KMS-11 (cell line): Measurements from ENCODE around the gene PDZD2.

ENCODE experiments used
- H2AFZ ChIP-seq: fragments of 200-600 bp; sonication (generic); 2 replicates; pipeline ENCODE4 v1.6.1; 2016; ENCODE audit warnings: antibody characterized with exemption, mixed run types, low read depth
- H3K27ac ChIP-seq: fragments of 200-600 bp; sonication (generic); 2 replicates; pipeline ENCODE4 v1.6.1; 2016; ENCODE audit warnings: mild to moderate bottlenecking, mixed run types
- H3K27me3 ChIP-seq: fragments of 200-600 bp; sonication (generic); 2 replicates; pipeline ENCODE4 v1.6.1; 2017; ENCODE audit warnings: mild to moderate bottlenecking, low read depth, mixed run types, moderate library complexity; ENCODE audit not compliant: insufficient read depth
- H3K36me3 ChIP-seq: fragments of 200-600 bp; sonication (generic); 2 replicates; pipeline ENCODE4 v1.6.1; 2017; ENCODE audit warnings: mild to moderate bottlenecking, mixed run types; ENCODE audit not compliant: insufficient read depth
- H3K4me1 ChIP-seq: fragments of 200-600 bp; sonication (generic); 2 replicates; pipeline ENCODE4 v1.6.1; 2016; ENCODE audit warnings: mild to moderate bottlenecking, low read depth, mixed run types; ENCODE audit not compliant: poor library complexity, severe bottlenecking
- H3K4me2 ChIP-seq: fragments of 200-600 bp; sonication (generic); 2 replicates; pipeline ENCODE4 v1.7.0; 2016; ENCODE audit warnings: mild to moderate bottlenecking, mixed run types
- H3K4me3 ChIP-seq: fragments of 200-600 bp; sonication (generic); IDR thresholded peaks from 2 replicates; pipeline ENCODE4 v1.6.1; 2017; ENCODE audit warnings: low read depth, low read length, mixed read lengths; ENCODE audit not compliant: insufficient read depth
- H3K79me2 ChIP-seq: fragments of 200-600 bp; sonication (generic); 2 replicates; pipeline ENCODE4 v1.6.1; 2016; ENCODE audit warnings: low read depth, mixed run types; ENCODE audit not compliant: insufficient read depth
- H3K9ac ChIP-seq: fragments of 200-600 bp; sonication (generic); 2 replicates; pipeline ENCODE4 v1.6.1; 2016; ENCODE audit warnings: mild to moderate bottlenecking, mixed run types
- H4K20me1 ChIP-seq: fragments of 200-600 bp; sonication (generic); 2 replicates; pipeline ENCODE4 v1.6.1; 2016; ENCODE audit warnings: mild to moderate bottlenecking, mixed run types; ENCODE audit not compliant: insufficient read depth
- TF ChIP-seq, protein P1 (sequence below): fragments of 200-600 bp; sonication (generic); conservative IDR thresholded peaks from 2 replicates; pipeline ENCODE4 v1.6.1; 2017; ENCODE audit warnings: low read depth, mild to moderate bottlenecking, antibody characterized with exemption, low read length, moderate library complexity, mixed read lengths

The PDZD2 gene

DNA sequence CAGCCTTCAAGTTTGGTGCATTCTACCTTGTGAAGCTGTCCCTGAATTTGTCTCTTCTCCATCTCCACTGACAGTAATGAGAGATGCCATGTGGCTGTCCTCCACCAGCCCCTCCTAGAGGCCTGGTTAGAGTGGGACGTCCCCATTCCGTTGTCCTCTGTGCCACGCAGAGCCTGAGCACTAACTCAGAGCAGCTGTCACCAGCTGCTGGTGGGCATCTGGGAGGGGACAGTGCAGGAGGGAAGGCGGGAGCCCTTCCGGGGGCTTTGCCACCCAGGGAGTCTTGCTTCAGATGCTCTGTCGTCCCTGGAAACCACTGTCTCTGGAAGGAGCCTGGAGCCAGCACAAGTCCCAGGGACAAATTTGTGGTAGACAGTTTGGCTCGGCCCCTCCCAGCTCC lies 78.6 kb downstream of the PDZD2 start:
- TF ChIP-seq, protein P1, sequence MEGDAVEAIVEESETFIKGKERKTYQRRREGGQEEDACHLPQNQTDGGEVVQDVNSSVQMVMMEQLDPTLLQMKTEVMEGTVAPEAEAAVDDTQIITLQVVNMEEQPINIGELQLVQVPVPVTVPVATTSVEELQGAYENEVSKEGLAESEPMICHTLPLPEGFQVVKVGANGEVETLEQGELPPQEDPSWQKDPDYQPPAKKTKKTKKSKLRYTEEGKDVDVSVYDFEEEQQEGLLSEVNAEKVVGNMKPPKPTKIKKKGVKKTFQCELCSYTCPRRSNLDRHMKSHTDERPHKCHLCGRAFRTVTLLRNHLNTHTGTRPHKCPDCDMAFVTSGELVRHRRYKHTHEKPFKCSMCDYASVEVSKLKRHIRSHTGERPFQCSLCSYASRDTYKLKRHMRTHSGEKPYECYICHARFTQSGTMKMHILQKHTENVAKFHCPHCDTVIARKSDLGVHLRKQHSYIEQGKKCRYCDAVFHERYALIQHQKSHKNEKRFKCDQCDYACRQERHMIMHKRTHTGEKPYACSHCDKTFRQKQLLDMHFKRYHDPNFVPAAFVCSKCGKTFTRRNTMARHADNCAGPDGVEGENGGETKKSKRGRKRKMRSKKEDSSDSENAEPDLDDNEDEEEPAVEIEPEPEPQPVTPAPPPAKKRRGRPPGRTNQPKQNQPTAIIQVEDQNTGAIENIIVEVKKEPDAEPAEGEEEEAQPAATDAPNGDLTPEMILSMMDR = no peak

DNA sequence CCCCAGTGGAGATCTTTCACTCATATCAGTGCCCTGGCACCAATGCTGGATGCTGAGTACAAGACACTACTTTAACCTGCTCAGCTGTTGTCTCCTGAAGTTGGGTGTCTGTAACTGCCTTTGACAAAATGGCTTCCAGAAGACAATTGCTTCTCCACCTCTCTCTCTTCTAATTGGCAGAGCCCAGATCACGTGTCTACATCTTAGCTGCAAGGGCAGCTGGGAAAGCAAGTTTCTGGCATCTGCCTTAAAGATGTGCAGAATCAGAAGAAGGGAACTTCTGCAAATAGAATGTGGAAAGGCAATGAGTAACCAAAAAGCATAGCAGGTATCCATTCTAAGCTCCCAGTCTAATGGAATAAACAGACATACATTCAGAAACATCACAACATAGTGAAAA lies 81.1 kb downstream of the PDZD2 start:
- H3K27ac ChIP-seq = no peak overlapping the region
- no peak overlapping the region for H3K9ac ChIP-seq
- no peaks in the 10 kb centered on the region for H3K27me3 ChIP-seq
- H3K4me3 ChIP-seq = no peak overlapping the region
- H3K4me1 ChIP-seq = no peaks in the 10 kb centered on the region
- H3K36me3 ChIP-seq = no peaks in the 10 kb centered on the region
- no peak overlapping the region for H3K4me2 ChIP-seq
- no peak overlapping the region for H2AFZ ChIP-seq
- TF ChIP-seq, protein P1 = no peak
- no peaks in the 10 kb centered on the region for H4K20me1 ChIP-seq
- H3K79me2 ChIP-seq = no peaks in the 10 kb centered on the region

More for the DNA sequence above, 78.6 kb downstream of the PDZD2 start:
- no peak overlapping the region for H3K27ac ChIP-seq
- no peak overlapping the region for H3K9ac ChIP-seq
- H2AFZ ChIP-seq = no peak overlapping the region
- H3K4me2 ChIP-seq = no peak overlapping the region
- H3K36me3 ChIP-seq = no peaks in the 10 kb centered on the region
- no peaks in the 10 kb centered on the region for H3K4me1 ChIP-seq
- no peaks in the 10 kb centered on the region for H3K27me3 ChIP-seq
- H3K4me3 ChIP-seq = no peak overlapping the region
- no peaks in the 10 kb centered on the region for H3K79me2 ChIP-seq
- H4K20me1 ChIP-seq = no peaks in the 10 kb centered on the region

DNA sequence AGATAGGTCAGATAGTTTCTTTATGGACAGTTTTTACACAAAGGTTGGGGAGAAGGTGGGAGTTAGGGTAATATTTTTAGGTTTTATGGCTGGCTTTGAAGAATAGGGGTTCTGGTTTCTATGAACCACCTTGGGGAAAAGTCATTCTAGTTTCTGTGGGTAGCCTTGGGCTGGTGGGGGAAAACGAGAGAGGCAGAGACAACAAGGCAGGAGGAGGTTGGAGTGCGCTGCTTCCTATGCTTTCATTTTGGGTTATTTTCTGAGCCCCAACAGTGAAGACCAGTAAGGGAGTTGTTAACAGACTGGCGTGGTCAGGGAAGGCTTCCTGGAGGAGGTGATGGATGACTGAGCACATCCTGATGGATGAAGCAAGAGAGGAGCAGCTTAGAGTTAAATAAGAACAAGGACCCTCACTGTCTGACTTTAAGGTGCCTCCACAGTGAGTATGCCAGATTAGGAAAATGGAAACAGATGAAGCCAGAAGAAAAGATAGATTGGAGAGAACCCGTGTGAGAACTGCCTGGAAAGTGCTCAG lies 81.9 kb downstream of the PDZD2 start:
- Histone ChIP-seq H3K9ac (no peak overlapping the region), H3K4me1 (no peaks in the 10 kb centered on the region), H3K36me3 (no peaks in the 10 kb centered on the region), H4K20me1 (no peaks in the 10 kb centered on the region), H3K27ac (no peak overlapping the region), H3K4me3 (no peak overlapping the region), H3K4me2 (no peak overlapping the region), H3K27me3 (no peaks in the 10 kb centered on the region), H3K79me2 (no peaks in the 10 kb centered on the region), H2AFZ (no peak overlapping the region)
- TF ChIP-seq, protein P1 = no peak

DNA sequence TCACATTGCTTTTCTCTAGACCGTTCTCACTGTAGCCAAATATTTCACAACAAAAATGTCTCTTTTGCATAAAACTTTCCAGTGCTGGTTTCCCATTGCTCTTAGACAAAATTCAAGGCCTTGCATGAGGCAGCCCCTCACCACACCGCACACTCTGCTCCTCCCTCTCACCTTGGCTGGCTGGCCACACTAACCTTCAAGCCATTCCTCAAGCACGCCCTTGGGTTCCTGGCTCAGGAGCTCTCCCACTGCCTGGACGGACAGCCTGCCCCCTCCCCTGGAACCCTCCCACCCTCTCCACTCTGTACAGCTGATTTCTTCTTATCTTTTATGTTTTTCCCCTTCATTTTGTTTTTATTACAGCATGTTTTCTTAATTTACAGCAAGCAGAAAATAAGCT lies 83.2 kb downstream of the PDZD2 start:
- Histone ChIP-seq H2AFZ (no peak overlapping the region), H3K27me3 (no peaks in the 10 kb centered on the region), H4K20me1 (no peaks in the 10 kb centered on the region), H3K9ac (no peak overlapping the region), H3K27ac (no peak overlapping the region), H3K79me2 (no peaks in the 10 kb centered on the region), H3K36me3 (no peaks in the 10 kb centered on the region), H3K4me1 (no peaks in the 10 kb centered on the region), H3K4me2 (no peak overlapping the region), H3K4me3 (no peak overlapping the region)
- TF ChIP-seq, protein P1 = no peak
